Brain microvascular endothelial cell (primary cell): ENCODE data around the gene KITLG.

Experiments
- DNase-seq: peaks from one replicate; pipeline ENCODE4 v3.0.0-alpha.2; 2020
- H3K27ac ChIP-seq: fragments of 250-450 bp; sonication (Bioruptor Pico); 2 replicates; pipeline ENCODE4 v1.5.1; 2020; ENCODE audit warnings: mild to moderate bottlenecking, moderate library complexity
- H3K27me3 ChIP-seq: fragments of 250-450 bp; sonication (Bioruptor Pico); replicated peaks from 2 replicates; pipeline ENCODE4 v1.5.1; 2020; ENCODE audit warnings: mild to moderate bottlenecking
- H3K36me3 ChIP-seq: fragments of 250-450 bp; sonication (Bioruptor Pico); replicated peaks from 2 replicates; pipeline ENCODE4 v1.5.1; 2020; ENCODE audit warnings: mild to moderate bottlenecking
- H3K4me3 ChIP-seq: 2 replicates; pipeline ENCODE4 v1.5.1; 2011; ENCODE audit warnings: low read depth, mild to moderate bottlenecking, control low read depth, low read length, moderate library complexity
- CTCF ChIP-seq: IDR thresholded peaks from 2 replicates; pipeline ENCODE4 v1.5.1; 2011; ENCODE audit warnings: low read depth, mild to moderate bottlenecking, moderate library complexity, low read length, control low read depth, inconsistent platforms; ENCODE audit errors: missing control alignments
- in situ Hi-C: cut with HindIII; loops from 2 replicates; pipeline ENCODE4 v1.10.0; 2017; ENCODE audit warnings: low sequenced_read_pairs, low pct_ligation_motif_present

Gene KITLG

GRCh38 chr12:88623777-88624548, 43.7 kb upstream of the KITLG start:
- no peak for TF ChIP-seq CTCF
- H3K36me3 ChIP-seq: no peaks in the 10 kb centered on the region
- H3K27me3 ChIP-seq: no peaks in the 10 kb centered on the region
- H3K4me3 ChIP-seq: no peak overlapping the region
- in situ Hi-C loops: no loop called here
- DNase-seq: no peak
- no peak overlapping the region for H3K27ac ChIP-seq

GRCh38 chr12:88617352-88617751, 37.1 kb upstream of the KITLG start:
- no peak for TF ChIP-seq CTCF
- no peaks in the 10 kb centered on the region for H3K36me3 ChIP-seq
- DNase-seq: no peak
- in situ Hi-C loops: no loop called here
- no peak overlapping the region for H3K4me3 ChIP-seq
- no peaks in the 10 kb centered on the region for H3K27me3 ChIP-seq
- no peak overlapping the region for H3K27ac ChIP-seq

- peak; percentile 25 for DNase-seq
- in situ Hi-C loops: no loop called here
- Histone ChIP-seq H3K27me3 (no peaks in the 10 kb centered on the region), H3K27ac (no peak overlapping the region), H3K36me3 (no peaks in the 10 kb centered on the region), H3K4me3 (no peak overlapping the region)
- TF ChIP-seq CTCF: no peak
Measured at GRCh38 chr12:88615490-88615889, 35.2 kb upstream of the KITLG start.

GRCh38 chr12:88604646-88605045, 24.4 kb upstream of the KITLG start:
- Histone ChIP-seq H3K27ac (no peak overlapping the region), H3K27me3 (no peaks in the 10 kb centered on the region), H3K36me3 (no peaks in the 10 kb centered on the region), H3K4me3 (no peak overlapping the region)
- in situ Hi-C loops: no loop called here
- no peak for DNase-seq
- no peak for TF ChIP-seq CTCF

GRCh38 chr12:88600272-88600671, 20.0 kb upstream of the KITLG start:
- DNase-seq: peak; percentile 93
- H3K27ac ChIP-seq: peak overlapping the region; percentile 63

More at GRCh38 chr12:88600272-88600671, 20.0 kb upstream of the KITLG start:
- in situ Hi-C loops: no loop called here
- H3K27me3 ChIP-seq: no peaks in the 10 kb centered on the region
- no peaks in the 10 kb centered on the region for H3K36me3 ChIP-seq
- no peak overlapping the region for H3K4me3 ChIP-seq
- no peak for TF ChIP-seq CTCF
